GM12878 (cell line): ENCODE measurements around the gene COL4A2. TPM values are rescaled to one million over a fixed set of nuclear protein-coding genes. Genes with fewer than 3 reads are reported as not detected.

Experiments used
- ATAC-seq: fragments of 200-7000 bp; cut with Tn5 transposase; 3 replicates; pipeline ENCODE4 v1.9.1; 2020; ENCODE audit warnings: mild to moderate bottlenecking, moderate library complexity
- BruUV-seq: library from RNA; stranded (reverse); fragments of 400-500 nt; replicated peaks from 2 replicates; lab custom pipeline; 2021; lab: Mats Ljungman, UMichigan
- CTCF ChIA-PET: fragments of 300-600 bp; sonication (Branson Sonifier 250); formaldehyde crosslinking; extraction: SDS; loops from one replicate; lab custom pipeline; 2021; ENCODE audit warnings: inconsistent platforms; lab: Yijun Ruan, JAX
- POLR2A ChIA-PET: fragments of 350-600 bp; formaldehyde crosslinking; extraction: SDS; loops from one replicate; lab custom pipeline; 2021; ENCODE audit warnings: inconsistent platforms; lab: Charles Lee
- RAD21 ChIA-PET: fragments of 300-600 bp; sonication (Branson Sonifier 250); formaldehyde crosslinking; loops from one replicate; lab custom pipeline; 2023; ENCODE audit warnings: antibody characterized with exemption; ENCODE audit not compliant: unreplicated experiment; lab: Charles Lee
- SMC1A ChIA-PET: fragments of 300-600 bp; sonication (Branson Sonifier 250); formaldehyde crosslinking; loops from one replicate; lab custom pipeline; 2023; ENCODE audit not compliant: unreplicated experiment, uncharacterized antibody; lab: Charles Lee
- DNase-seq: peaks from one replicate; pipeline ENCODE4 v3.0.0-alpha.2; 2011; ENCODE audit warnings: low read depth, low spot score
- FAIRE-seq: peaks from 3 replicates; lab custom pipeline; 2011; peaks lifted over from hg19 to GRCh38; lab: Jason Lieb, UNC
- H2AFZ ChIP-seq: 2 replicates; pipeline ENCODE4 v1.6.0; 2011; ENCODE audit warnings: low read depth, low read length, control low read depth; ENCODE audit not compliant: control insufficient read depth
- H3K27ac ChIP-seq: 2 replicates; pipeline ENCODE4 v1.5.1; 2011; ENCODE audit warnings: control low read depth; ENCODE audit not compliant: control insufficient read depth, insufficient read depth
- H3K27me3 ChIP-seq, 2 experiments: replicated peaks in 1 of 2; 2 replicates each; pipeline versions ENCODE4 v1.6.0 to v1.6.1; 2011; ENCODE audit warnings: low read length in 1 of 2; ENCODE audit not compliant: control insufficient read depth in 2 of 2, insufficient read depth in 2 of 2
- H3K36me3 ChIP-seq, 2 experiments: 2 replicates each; pipeline ENCODE4 v1.5.1; 2011; ENCODE audit warnings: low read length in 1 of 2; ENCODE audit not compliant: control insufficient read depth in 2 of 2, insufficient read depth in 2 of 2
- H3K4me1 ChIP-seq: 2 replicates; pipeline ENCODE4 v1.6.1; 2011; ENCODE audit warnings: mild to moderate bottlenecking, low read length, moderate library complexity, mixed read lengths; ENCODE audit not compliant: control insufficient read depth, insufficient read depth
- H3K4me2 ChIP-seq: 2 replicates; pipeline ENCODE4 v1.6.0; 2011; ENCODE audit warnings: control low read depth; ENCODE audit not compliant: control insufficient read depth, insufficient read depth
- H3K4me3 ChIP-seq: fragments of 200-600 bp; sonication (generic); 2 replicates; pipeline ENCODE4 v1.5.1; 2016
- H3K79me2 ChIP-seq: 2 replicates; pipeline ENCODE4 v1.6.0; 2011; ENCODE audit warnings: low read length; ENCODE audit not compliant: control insufficient read depth, insufficient read depth
- H3K9ac ChIP-seq: 2 replicates; pipeline ENCODE4 v1.8.0; 2011; ENCODE audit warnings: low read length, control low read depth, mixed read lengths; ENCODE audit not compliant: control insufficient read depth, insufficient read depth
- H3K9me3 ChIP-seq: replicated peaks from 3 replicates; pipeline ENCODE4 v1.5.1; 2011; ENCODE audit warnings: mild to moderate bottlenecking, low read length; ENCODE audit not compliant: control insufficient read depth, insufficient read depth
- H4K20me1 ChIP-seq: 2 replicates; pipeline ENCODE4 v1.6.0; 2011; ENCODE audit not compliant: control insufficient read depth, insufficient read depth
- CBX3 ChIP-seq: fragments of 200-600 bp; sonication (generic); IDR thresholded peaks from 2 replicates; pipeline ENCODE4 v1.6.1; 2016; ENCODE audit warnings: low read depth, borderline replicate concordance
- CREB1 ChIP-seq: IDR thresholded peaks from 2 replicates; pipeline ENCODE4 v1.6.1; 2012; ENCODE audit warnings: low read depth, mild to moderate bottlenecking, inconsistent platforms
- CTCF ChIP-seq, 3 experiments: IDR thresholded peaks in 2 of 3; conservative IDR thresholded peaks in 1 of 3; 2 replicates each; pipeline ENCODE4 v1.5.1; 2011; ENCODE audit warnings: low read depth in 3 of 3, low read length in 3 of 3, mild to moderate bottlenecking in 3 of 3, control low read depth in 2 of 3, moderate library complexity in 2 of 3, inconsistent platforms in 1 of 3, mixed read lengths in 1 of 3; ENCODE audit not compliant: control insufficient read depth in 2 of 3, insufficient read depth in 1 of 3; ENCODE audit errors: extremely low read depth in 1 of 3
- E4F1 ChIP-seq: fragments of 450-650 bp; IDR thresholded peaks from 2 replicates; pipeline ENCODE4 v1.6.1; 2018; ENCODE audit warnings: borderline replicate concordance, mild to moderate bottlenecking; ENCODE audit not compliant: partially characterized antibody
- FOS ChIP-seq: IDR thresholded peaks from 3 replicates; pipeline ENCODE4 v1.6.1; 2011; ENCODE audit warnings: borderline replicate concordance; ENCODE audit not compliant: insufficient read length; ENCODE audit errors: extremely low read depth
- GATAD2B ChIP-seq: fragments of 450-650 bp; conservative IDR thresholded peaks from 2 replicates; pipeline ENCODE4 v1.6.1; 2017; ENCODE audit warnings: low read depth, mild to moderate bottlenecking, moderate library complexity
- NFIC ChIP-seq: IDR thresholded peaks from 2 replicates; pipeline ENCODE4 v1.6.1; 2012; ENCODE audit warnings: low read depth, mild to moderate bottlenecking, inconsistent platforms, low read length, moderate library complexity
- NR2C2 ChIP-seq: IDR thresholded peaks from 2 replicates; pipeline ENCODE4 v1.6.1; 2011; ENCODE audit warnings: borderline replicate concordance, low read depth; ENCODE audit not compliant: control insufficient read depth, insufficient read length
- POLR2A ChIP-seq: IDR thresholded peaks from 2 replicates; pipeline ENCODE4 v1.6.1; 2011; ENCODE audit warnings: low read depth, mild to moderate bottlenecking, low read length
- SKIL ChIP-seq: fragments of 450-650 bp; IDR thresholded peaks from 2 replicates; pipeline ENCODE4 v1.6.1; 2017; ENCODE audit warnings: mild to moderate bottlenecking, low read depth, inconsistent platforms; ENCODE audit not compliant: poor library complexity, severe bottlenecking
- STAT1 ChIP-seq: fragments of 450-650 bp; conservative IDR thresholded peaks from 2 replicates; pipeline ENCODE4 v1.6.1; 2014; ENCODE audit warnings: antibody characterized with exemption, mild to moderate bottlenecking
- TCF7 ChIP-seq: IDR thresholded peaks from 2 replicates; pipeline ENCODE4 v1.6.1; 2014; ENCODE audit warnings: antibody characterized with exemption, borderline replicate concordance
- WRNIP1 ChIP-seq: IDR thresholded peaks from 2 replicates; pipeline ENCODE4 v1.6.1; 2011; ENCODE audit warnings: low read depth, low read length, improper control_type of control experiment, borderline replicate concordance
- YBX1 ChIP-seq: fragments of 450-650 bp; IDR thresholded peaks from 2 replicates; pipeline ENCODE4 v1.6.1; 2016; ENCODE audit warnings: antibody characterized with exemption
- YY1 ChIP-seq: IDR thresholded peaks from 2 replicates; pipeline ENCODE4 v1.6.1; 2011; ENCODE audit warnings: low read depth, mild to moderate bottlenecking, low read length
- WGBS: methylation state at CpG from one replicate; pipeline ENCODE4 v1.1.6; 2016; ENCODE audit warnings: low lambda C conversion rate; ENCODE audit not compliant: insufficient replicate concordance, insufficient coverage; ENCODE audit errors: missing lambda C conversion rate; 5-methylcytosine and 5-hydroxymethylcytosine counted together
- in situ Hi-C: fragments of 300-500 bp; cut with MboI; formaldehyde crosslinking; loops from 9 replicates; pipeline ENCODE4 v1.14.3; 2018; ENCODE audit warnings: mixed read lengths
- intact Hi-C: fragments of 100-400 bp; cut with micrococcal nuclease; formaldehyde crosslinking; loops from one replicate; pipeline ENCODE4 v1.14.2; 2022; ENCODE audit not compliant: unreplicated experiment
- polyA plus RNA-seq, 11 experiments: library from polyadenylated mRNA; depleted of rRNA in 4 of 11; unstranded in 6 of 11; stranded (reverse) in 5 of 11; fragments of >200 nt; fragmentation: Nextera tagmentation in 4 of 11; fragmentation: Illumina TruSeq in 1 of 11; extraction: Ambion mirVana in 4 of 11; extraction: Trizol in 1 of 11; gene quantifications; 1 replicate in 1 of 11; 2 replicates in 10 of 11; pipeline versions ENCODE4 v1.2.1 to v1.2.3, GENCODE V29; 2011 to 2016; ENCODE audit warnings: inconsistent platforms in 2 of 11, missing spikeins in 2 of 11, low read depth in 1 of 11
- total RNA-seq, 4 experiments: library from RNA; depleted of rRNA in 3 of 4; stranded (reverse); fragments of >200 nt in 3 of 4; fragmentation: Illumina TruSeq in 1 of 4; extraction: Trizol in 1 of 4; gene quantifications; 2 replicates each; pipeline versions ENCODE4 v1.2.1 to v1.2.3, GENCODE V29; 2013 to 2021
- TF ChIP-seq, protein P1 (sequence below): IDR thresholded peaks from 2 replicates; pipeline ENCODE4 v1.6.1; 2012; ENCODE audit warnings: low read length, inconsistent platforms

COL4A2 gene
- total and polyA plus RNA-seq, 10 of the 15 experiments (the other 5 are each of a cell fraction or from before 2014, with no cell fraction given), result 0.16 to 1.6 (median 0.62) TPM; not detected in 3

DNA sequence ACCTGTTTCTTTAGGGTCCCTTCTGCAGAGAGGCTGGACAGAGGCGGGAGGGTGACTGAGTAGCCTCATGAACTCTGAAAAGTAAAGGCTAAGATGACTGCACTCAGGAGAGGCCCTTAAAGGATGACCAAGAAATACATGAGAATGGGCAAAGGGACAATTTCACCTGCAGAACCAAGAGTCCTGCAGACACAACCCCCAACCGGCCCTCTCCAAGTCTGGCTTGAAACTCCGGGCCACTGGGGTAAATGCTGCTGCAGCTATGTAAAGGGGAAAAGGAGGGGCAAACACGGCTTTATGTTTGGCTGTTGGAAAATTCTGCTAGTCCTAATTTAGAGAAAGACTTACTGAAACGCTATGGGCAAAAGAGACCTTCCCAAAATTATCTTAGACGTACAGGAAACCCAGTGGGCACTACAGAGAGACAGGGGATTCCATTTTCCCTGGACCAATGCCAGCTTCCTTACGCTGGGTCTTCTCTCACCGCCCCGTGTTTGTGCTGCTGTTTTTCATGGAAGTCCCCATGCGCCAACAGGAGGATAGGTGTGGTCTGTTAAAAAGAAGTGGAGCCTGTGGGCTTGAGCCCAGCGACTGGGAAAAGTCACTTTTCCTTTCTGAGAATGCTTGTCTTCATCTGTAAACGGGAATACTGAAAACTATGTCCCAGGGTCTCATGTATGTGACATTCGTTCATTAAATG is 10.6 kb downstream of the COL4A2 start:
- ChIA-PET SMC1A (no interaction called here), RAD21 (no interaction called here), CTCF (no interaction called here), POLR2A (no interaction called here)
- H3K4me2 ChIP-seq, result no peak overlapping the region
- H2AFZ ChIP-seq, result no peak overlapping the region
- no peaks in the 10 kb centered on the region for H3K36me3 ChIP-seq
- no peaks in the 10 kb centered on the region for H3K79me2 ChIP-seq
- no peaks in the 10 kb centered on the region for H3K9me3 ChIP-seq
- WGBS, result 33% methylated on average over 13 of the region's 13 CpGs
- BruUV-seq, result no TSS peak
- in situ Hi-C loops (no loop called here), intact Hi-C loops (no loop called here)
- no peak overlapping the region for H3K9ac ChIP-seq
- H3K4me1 ChIP-seq, result no peaks in the 10 kb centered on the region
- no peaks in the 10 kb centered on the region for H4K20me1 ChIP-seq
- no peak overlapping the region for H3K27ac ChIP-seq
- H3K4me3 ChIP-seq, result no peak overlapping the region
- H3K27me3 ChIP-seq, result no peaks in the 10 kb centered on the region; a peak in 3 of 4 replicates
- TF ChIP-seq CREB1, result no peak
- TF ChIP-seq GATAD2B, result no peak
- TF ChIP-seq SKIL, result no peak
- no peak for TF ChIP-seq FOS
- no peak for TF ChIP-seq CTCF (IDR thresholded peaks at IDR 0.05 in 2 of 3, conservative IDR thresholded peaks at IDR 0.05 in 1 of 3; ENCODE audit: control insufficient read depth in 2 of 3, extremely low read depth in 1 of 3, insufficient read depth in 1 of 3, low read depth in 3 of 3, low read length in 3 of 3)
- no peak for TF ChIP-seq E4F1
- TF ChIP-seq TCF7, result no peak
- no peak for TF ChIP-seq YBX1
- no peak for TF ChIP-seq POLR2A
- TF ChIP-seq STAT1, result no peak
- no peak for TF ChIP-seq NR2C2
- TF ChIP-seq NFIC, result no peak
- TF ChIP-seq WRNIP1, result no peak
- TF ChIP-seq YY1, result no peak
- no peak for TF ChIP-seq CBX3
- TF ChIP-seq, protein P1, sequence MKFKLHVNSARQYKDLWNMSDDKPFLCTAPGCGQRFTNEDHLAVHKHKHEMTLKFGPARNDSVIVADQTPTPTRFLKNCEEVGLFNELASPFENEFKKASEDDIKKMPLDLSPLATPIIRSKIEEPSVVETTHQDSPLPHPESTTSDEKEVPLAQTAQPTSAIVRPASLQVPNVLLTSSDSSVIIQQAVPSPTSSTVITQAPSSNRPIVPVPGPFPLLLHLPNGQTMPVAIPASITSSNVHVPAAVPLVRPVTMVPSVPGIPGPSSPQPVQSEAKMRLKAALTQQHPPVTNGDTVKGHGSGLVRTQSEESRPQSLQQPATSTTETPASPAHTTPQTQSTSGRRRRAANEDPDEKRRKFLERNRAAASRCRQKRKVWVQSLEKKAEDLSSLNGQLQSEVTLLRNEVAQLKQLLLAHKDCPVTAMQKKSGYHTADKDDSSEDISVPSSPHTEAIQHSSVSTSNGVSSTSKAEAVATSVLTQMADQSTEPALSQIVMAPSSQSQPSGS, result no peak
- ATAC-seq (no peak), FAIRE-seq (no peak), DNase-seq (no peak)
